DMS153 (cell line): Measurements from ENCODE around the gene EGFLAM.

Experiments used
- DNase-seq: peaks from one replicate; lab custom pipeline; 2025; lab: John Stamatoyannopoulos, UW

Gene EGFLAM

DNA sequence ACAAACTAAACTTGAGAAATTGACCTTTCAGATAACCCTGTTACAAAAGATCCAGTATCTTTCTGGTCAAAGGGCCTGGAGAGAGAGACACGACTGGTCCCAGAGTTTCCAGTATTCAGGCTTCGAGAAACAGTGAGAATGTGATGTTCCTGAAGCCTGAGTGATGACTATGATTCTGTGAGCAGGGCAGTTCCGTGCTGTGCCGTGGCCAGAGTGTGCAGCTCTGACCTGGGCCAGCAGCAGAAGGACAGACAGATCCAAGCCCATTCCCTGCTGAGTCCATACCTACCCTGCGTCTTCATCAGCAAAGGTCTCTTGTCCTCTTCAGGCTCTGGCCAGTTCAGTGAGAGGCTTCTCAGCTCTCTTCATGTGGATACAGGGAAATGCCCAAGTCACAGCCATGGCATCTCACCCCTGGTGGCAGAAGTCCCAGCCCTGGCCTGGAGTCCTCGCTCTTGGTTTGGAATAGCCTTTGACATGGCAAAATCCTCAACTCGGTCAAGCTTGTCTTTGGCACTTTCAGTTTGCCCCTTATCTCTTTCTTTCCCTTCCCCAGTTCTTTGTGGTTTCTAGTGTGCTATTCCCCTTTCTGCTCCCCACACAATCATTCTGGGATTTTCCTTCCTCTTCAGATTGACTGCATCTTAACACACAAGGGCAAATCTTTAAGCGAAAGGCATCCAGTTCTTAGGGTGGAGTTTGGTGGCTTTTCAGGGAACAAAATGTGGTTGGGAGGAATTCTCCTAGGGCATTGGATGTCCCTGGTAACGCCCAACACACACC, 190.4 kb downstream of the EGFLAM start:
- DNase-seq, result no peak

DNA sequence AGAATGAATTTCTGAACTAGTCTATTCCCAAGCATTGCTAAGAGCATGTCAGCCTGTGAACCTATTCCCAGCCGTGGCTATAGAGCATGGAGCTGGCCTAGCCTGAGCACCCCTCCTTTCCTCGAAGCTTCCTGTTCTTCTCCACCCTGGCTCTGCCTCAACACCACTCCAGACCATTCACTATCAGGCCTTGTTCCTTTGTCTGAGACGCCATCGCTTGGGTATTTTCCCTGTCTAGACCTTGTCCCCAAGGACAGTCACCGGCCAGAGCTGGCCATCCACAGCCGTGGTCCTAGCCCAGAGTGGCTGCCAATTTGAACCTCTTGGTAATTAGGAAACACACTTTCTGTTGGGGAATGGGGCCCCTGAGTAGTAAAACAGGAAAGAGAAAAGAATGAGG, 192.3 kb downstream of the EGFLAM start:
- DNase-seq, result no peak

DNA sequence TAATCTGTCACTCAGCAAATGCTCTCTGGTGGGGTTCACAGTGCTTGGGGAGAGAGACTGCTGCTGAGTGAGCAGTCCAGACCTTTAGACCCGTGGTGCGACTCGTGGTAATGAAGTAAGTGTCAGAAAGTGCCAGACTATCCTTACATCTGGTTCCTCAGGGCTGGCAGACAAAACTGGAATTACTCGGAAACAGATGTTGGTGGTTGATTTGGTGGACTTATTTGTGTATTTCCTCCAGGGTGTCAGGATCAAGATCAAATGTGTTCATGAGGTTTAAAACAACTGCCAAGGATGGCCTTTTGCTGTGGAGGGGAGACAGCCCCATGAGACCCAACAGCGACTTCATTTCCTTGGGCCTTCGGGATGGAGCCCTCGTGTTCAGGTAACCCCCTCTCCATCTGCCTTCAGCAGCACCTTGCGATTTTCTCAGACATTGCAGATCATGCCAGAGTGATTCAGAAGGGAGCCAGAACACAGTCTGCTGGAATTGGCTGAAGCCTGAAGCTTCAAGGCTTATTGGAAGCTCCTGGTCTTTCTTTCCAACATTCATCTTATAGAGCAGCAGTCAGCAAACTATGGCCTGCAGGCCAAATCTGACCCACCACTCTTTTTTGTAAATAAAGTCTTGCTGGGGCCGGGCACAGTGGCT, 192.8 kb downstream of the EGFLAM start:
- no peak for DNase-seq

DNA sequence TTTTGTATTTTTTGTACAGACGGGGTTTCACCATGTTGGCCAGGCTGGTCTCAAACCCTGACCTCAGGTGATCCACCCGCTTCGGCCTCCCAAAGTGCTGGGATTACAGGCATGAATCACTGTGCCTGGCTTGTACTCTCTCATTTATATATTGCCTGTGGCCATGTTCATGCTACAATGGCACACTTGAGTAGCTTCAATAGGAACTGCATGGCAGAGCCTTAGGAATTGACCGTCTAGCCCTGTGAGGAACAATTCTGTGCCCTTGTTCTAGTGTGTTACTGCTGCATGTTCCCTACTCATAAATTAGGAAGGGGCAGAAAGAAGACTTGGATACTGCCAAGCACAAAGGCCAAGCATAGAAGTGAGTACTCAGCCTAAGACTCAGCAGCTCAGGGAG, 193.8 kb downstream of the EGFLAM start:
- DNase-seq, result no peak

DNA sequence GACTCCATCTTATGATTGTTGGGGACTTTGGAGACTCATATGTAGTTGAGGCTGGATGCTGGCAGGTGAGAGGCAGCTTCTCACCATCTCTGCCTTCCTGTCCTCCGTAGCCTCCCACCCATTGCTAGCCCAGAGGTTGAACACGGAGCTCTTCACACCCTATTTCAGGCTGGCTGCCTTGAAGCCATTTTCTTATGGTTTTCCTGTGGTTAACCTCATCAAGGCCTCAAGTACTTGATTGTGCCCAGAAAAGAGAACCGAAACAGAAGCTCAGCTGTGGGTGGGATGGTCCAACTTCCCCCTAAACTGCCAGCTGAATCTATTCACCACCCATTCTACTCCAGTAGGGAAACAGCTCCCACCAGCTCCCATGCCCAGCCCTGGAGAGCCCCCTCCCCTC, 195.1 kb downstream of the EGFLAM start:
- DNase-seq, result no peak

DNA sequence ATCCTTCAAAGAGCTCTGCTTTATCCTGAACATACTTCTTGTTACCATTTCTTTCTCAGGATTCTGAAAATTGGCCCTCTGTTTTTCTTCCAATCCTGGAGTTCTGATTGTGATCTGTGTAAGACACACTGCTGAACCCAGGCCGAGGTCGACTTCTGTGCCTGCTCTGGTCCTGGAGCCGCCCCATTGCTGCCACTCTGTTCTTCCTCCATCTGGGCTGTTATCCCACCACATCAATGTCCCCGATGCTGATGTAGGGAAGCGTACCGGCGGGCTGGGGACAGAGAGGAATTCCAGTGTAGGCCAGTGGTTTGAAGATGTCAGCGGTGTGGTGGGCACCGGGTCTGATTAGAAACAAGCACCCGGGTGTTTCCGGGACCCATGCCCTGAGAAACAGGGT, 195.6 kb downstream of the EGFLAM start:
- DNase-seq, result no peak

DNA sequence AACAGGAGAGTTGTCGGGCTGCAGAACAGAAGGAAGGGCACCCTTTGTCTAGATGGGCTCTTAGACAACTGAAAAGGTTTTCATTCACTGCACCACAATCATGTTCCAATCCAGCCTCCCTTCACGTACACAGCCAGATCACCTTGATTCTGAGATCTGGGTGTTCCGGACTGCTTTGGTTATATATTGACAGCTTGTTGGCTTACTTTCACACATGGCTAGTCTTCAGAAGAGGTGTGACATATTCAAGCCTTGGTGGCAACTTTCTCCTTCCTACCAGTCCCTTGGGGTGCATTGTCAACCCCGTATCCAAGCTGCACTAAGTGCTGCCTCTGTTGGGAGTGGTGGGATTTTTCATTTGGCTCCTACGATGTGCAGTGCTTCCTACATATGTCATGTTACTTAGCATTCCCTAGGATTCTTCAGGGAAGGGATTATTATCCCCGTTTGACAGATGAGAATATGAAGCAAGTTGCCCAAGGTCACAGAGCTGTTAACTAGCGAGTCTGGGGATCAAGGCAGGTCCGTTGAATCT, 197.5 kb downstream of the EGFLAM start:
- DNase-seq, result no peak

DNA sequence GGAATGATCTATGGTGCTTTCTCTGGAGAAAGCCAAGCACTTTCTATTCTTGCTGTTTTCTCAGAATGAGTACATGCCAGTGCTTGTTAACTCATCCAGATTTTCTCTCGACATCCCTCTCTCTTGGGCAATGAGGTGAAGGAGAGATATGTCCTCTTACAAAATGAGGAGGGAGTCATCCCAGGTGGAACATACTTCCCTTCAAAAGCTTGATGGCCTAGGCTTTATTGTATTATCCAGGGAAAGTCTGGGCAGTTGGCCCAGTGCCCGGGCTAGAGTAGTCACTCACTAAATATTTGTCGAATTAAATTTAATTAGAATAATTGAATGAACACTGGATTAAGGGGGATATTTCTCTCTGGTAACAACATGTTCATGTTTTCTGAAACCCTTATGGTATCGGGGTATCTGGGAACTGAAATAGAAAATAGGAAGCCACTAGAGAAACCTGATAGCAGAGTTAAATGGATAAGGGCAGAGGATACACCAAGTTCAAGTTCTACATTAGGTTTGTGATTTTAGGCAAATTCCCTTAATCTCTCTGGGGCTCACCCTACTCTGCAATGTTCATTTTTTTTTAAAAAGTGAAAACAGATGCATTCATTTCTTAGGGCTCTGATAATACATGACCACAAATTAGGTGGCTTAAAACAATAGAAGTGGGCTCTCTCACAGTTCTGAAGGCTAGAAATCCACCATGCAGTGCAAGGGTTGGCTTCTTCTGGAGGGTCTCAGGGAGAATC, 198.5 kb downstream of the EGFLAM start:
- no peak for DNase-seq

DNA sequence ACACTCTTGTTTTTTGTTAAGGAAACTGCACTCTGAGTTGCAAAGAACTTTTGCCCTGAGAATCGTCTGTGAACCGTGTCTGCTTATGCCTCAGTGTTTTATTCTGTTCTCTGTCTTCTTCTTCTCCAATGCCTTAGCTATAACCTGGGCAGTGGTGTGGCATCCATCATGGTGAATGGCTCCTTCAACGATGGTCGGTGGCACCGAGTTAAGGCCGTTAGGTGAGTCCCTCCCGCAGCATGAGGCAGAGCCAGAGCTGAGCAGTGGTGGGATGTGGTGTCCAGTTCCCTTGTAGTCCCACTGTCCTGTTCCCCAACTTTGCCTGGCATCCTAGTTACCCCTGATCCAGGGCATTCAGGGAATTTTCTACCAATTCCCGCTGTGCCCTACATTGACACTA, 199.8 kb downstream of the EGFLAM start:
- DNase-seq, result no peak

DNA sequence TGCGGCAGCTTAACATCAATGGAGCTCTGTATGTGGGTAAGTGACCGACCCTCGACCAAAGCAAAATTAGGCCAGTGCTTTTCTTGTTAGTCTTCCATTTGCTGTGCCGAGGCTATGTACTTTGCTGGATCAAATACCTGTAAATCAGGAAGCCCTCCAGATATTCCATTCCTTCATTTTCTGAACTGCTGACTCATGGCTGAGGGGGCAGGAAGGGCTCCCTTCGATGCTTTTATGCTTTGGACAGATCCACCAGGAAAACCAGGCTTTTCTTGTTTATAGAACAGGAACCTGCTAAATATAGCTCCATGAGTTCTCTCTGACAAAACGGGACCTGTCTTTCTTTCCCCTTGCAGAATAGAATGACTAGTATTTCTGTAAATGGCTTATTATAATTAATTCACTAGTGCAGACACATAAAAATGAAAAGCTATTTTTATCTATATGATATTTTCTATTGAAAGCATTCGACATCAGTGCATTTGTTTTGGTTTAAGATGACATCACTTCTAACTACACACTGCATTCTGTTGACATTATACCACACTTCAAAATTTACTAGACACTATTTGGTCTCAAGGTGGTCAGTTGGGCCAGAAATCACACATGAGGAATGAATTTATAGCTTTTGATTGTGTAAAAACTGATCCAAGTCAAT, 204.7 kb downstream of the EGFLAM start:
- no peak for DNase-seq

DNA sequence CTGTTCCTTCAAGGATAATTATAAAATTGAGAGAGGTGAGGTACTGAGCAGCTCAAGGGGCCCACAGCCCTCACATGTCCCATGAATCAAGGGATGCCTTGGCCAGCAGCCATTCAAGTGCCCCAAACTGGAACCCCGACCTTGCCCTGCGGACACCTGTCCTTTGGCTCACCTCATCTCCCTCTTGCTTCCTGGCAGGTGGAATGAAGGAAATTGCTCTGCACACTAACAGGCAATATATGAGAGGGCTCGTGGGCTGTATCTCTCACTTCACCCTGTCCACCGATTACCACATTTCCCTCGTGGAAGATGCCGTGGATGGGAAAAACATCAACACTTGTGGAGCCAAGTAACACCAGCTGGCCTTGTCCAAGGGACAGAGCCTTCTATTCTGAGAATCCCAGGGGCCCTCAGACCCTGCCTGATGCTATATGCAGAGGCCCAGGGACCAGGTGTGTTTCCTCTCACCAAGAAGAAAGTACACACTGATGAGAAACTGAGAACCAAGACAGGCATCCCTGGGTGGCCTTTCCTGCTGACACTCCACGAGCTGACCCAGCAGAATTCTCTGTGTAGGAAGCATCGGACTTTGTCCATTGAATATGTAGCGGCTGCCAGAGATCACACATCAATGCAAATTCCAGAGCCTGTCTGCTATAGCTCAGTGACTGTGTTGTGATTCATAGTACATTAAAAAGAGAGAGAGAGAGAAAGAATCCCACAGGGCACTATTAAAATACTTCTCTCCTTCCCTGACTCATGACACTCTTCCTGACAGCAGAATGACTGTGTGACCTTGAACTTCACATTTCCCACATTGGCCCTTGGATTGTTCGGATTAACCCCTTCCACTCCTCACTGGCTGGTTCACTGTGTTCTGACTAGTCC, 205.5 kb downstream of the EGFLAM start:
- no peak for DNase-seq

DNA sequence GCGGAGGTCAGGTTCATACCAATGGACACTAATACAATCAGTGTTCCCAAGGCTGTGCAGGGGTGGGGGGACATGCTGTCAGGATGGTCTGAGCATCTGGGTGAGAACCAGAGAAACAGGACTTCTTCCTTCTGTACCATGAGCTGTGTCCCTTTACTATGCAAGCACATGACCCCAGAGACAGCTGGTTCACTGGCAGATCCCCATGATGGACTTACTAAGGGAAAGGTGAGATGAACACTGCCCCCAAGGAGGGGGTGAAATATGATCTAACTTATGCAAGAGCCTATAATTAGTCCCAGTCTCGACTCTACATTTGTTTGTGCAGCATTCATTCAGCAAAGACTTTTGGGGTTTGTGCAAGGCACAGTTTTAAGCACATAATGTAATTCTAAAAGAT, 206.7 kb downstream of the EGFLAM start:
- no peak for DNase-seq

DNA sequence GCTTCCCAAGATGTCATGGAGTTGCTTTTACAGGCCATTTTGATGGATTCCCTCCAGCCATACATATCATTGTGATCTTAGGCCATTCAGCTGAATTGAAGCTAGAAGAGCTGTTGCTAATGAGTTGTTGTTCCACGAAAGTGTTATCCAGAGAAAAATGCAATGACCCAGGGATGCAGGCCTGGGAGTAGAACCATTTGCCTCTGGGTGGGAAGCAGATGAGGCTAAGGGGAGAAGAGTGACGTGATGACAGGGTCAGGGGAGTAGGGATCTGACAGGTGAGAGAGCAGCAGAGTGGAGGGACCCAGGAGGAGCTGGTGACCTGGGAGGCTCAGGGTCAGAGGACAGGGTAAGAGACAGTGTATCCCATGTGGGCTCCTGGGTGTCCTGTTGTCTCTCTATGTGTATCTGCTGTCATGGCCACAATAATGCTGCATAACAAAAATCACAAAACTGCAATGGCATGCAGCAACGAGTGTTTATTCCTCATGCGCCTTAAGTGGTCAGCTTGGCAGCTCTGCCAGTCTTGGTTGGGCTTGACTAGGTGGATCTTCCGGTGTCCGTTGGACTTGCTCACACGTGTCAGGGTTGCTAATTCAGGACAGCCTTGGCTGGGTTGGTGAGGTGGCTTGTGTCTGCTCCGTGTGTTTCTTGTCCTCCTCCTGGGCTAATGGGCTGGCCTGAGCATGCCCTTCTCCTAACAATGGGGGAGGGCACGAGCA, 207.5 kb downstream of the EGFLAM start:
- no peak for DNase-seq

DNA sequence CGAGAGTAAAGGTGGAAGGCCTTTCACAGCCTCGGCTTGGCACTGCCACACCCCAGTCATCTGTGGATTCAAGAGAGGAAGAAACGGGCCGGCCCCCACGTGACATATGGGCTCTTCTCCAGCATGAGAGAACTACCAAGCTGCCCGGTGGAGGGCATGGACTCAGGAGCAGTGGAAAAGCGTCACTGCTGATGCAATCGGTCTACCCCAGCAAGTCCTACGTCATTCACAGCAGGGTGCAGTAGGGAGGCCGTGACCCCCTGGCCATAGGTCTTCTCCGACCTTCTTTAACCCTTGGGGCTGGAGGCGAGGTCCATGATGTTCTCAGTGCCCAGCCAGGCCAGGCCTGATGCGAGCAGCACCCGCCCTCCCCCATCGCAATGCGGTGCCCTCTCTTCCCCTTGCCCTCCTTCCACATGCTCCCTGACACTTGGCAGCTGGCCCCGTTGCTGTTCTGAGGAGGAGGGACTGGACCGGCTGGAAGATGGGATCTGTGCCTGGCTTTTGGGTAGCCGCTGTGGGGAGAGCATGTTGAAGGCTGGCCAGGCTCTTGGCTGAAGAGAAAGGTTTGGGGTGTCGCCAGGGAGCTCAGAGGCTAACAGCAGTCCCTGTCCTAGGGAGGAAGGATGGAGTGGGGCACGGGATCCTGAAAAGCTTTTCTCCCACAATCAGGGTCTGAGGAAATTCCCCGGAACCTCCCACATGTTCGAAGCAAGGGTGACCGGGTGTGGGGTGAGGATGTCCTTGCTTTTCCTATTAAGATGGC, 208.2 kb downstream of the EGFLAM start:
- DNase-seq, result no peak

DNA sequence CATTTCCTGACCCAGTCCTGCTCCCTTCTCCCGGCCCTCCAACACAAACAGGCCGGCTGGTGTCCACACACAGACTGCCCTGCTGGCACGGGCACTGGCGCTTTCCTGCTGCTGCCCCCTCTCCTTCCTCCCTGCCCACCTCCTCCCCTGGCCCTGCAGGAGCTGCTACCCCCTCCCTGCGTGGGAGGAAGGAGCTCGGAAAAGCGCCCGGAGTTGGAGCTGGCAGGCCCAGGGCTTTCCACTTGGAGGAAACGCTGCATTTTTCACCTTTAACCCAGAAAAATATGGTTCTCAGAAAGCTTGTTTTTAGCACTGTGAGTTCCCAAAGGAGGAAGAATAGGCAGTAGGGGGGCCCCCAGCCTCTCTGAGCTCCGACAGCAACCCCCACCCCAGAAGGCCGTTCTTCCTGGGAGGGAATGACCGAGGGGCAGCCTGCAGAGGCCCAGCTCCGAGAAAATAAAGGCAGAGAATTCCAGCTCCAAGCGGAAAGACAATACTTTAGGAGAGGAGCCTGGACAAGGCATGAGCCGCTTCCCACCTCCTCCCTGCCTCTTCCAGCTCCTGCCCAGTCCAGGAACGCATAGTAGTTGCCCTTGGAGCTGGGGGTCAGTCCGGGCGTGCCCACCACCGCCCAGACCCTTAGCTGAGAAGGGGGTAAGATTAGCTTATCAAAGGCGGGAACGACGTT, 209.1 kb downstream of the EGFLAM start:
- no peak for DNase-seq

DNA sequence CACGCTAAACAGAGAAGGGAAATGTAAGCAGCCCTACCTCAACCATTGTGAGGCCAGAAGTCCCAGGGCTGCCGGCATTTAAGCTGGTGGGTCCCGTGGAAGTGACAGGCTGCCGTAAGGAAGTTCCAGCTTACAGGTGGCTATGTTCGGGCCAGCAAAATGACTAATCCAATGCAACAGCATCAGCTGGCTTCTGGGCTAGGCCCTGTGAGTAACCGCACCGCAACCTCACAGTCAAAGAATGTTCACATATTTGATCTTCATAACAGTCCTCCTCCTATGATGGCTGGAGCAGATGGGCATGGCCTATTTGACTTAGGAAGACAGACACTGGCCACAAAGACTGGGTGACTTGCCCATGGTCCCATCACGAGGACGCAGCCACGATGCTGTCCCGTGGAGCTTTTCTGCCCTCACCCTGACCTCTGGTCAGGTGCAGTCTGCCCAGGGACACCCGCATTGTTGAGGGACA, 209.9 kb downstream of the EGFLAM start:
- no peak for DNase-seq

DNA sequence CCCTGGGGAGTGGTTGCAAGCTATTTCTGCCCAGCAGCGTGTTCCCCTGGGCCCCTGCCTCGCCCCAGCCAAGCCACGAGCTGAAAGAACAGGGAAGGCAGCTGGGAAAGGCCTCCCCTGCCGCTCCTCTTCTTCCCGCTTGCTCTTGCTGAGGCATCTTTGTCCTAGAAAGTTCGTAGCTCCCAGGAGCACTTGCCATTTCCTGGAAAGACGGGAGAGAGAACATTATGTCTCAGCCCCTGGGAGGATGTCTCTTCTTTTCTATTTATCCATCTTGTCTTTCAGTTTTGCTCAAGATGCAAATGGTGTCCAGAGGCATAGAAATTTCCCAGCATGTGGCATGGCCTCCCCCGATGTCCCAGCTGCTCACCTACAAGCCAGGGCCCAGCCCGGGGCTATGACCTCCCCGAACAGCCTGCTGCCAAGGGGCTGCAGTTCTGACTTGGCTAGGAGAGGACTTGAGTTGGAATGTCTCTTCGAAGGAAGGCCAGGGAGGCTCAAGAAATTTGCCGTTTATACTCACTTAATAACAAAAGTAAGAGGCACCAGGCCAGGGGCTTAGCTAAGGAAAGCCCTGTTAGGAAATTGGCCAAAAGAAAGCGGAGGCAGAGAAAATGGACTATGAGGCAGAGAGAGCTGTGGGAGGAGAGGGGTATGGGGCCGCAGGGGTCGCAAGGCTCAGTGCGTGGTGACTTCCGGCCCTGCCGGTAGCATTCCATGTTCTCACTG, 210.8 kb downstream of the EGFLAM start:
- DNase-seq, result no peak

DNA sequence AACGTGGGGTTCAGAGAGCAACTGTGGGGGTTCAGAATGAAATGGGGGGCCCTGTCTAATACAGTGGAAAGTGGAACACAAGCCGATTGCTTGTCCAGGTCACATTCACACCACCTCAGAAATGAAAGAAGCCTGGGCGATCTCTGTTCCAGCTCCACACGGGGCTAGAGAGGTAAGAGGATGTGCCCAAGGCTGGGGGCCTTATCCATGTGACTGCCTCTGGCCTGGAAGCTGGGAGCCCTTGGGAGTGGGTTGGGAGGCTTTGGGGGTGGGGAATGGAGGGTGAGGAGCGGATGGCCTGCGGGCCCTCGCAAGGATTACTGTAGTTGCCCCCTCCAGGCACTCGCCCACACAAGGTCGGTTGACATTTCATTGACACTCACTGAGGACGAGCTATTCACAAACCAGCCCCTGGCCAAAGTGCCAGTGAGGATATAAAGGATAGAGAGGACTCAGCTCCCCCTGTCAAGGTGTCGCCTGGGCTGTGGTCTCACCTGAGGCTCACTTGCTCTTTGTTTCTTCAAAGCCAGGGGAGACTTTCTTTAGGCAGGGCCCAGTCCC, 211.4 kb downstream of the EGFLAM start:
- no peak for DNase-seq
